ENCODE measurements around the gene TMA7.

GRCh38 chr3:48398701-48399386 lies 41.2 kb upstream of the TMA7 start:
- TF ChIP-seq EZH2 (IDR thresholded peaks at IDR 0.05; ENCODE audit: borderline replicate concordance, low read length), result no peak
- TF ChIP-seq, protein P1, sequence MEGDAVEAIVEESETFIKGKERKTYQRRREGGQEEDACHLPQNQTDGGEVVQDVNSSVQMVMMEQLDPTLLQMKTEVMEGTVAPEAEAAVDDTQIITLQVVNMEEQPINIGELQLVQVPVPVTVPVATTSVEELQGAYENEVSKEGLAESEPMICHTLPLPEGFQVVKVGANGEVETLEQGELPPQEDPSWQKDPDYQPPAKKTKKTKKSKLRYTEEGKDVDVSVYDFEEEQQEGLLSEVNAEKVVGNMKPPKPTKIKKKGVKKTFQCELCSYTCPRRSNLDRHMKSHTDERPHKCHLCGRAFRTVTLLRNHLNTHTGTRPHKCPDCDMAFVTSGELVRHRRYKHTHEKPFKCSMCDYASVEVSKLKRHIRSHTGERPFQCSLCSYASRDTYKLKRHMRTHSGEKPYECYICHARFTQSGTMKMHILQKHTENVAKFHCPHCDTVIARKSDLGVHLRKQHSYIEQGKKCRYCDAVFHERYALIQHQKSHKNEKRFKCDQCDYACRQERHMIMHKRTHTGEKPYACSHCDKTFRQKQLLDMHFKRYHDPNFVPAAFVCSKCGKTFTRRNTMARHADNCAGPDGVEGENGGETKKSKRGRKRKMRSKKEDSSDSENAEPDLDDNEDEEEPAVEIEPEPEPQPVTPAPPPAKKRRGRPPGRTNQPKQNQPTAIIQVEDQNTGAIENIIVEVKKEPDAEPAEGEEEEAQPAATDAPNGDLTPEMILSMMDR (IDR thresholded peaks at IDR 0.05; ENCODE audit: low read length), result no peak
